H1 (cell line): Measurements from ENCODE around the gene MUC22.

Experiments
- MAFK ChIP-seq: IDR thresholded peaks from 2 replicates; pipeline ENCODE4 v1.6.1; 2012; ENCODE audit warnings: low read depth, mild to moderate bottlenecking, improper control_type of control experiment, low read length
- NRF1 ChIP-seq: IDR thresholded peaks from 2 replicates; pipeline ENCODE4 v1.6.1; 2011; ENCODE audit warnings: mild to moderate bottlenecking, low read depth, low read length, improper control_type of control experiment
- POLR2A ChIP-seq, 2 experiments: IDR thresholded peaks; 1 replicate in 1 of 2; 2 replicates in 1 of 2; pipeline ENCODE4 v1.6.1; 2011; ENCODE audit warnings: low read depth in 2 of 2, low read length in 2 of 2, mild to moderate bottlenecking in 2 of 2; ENCODE audit errors: control extremely low read depth in 1 of 2
- RXRA ChIP-seq: IDR thresholded peaks from 2 replicates; pipeline ENCODE4 v1.6.1; 2011; ENCODE audit warnings: low read depth, mild to moderate bottlenecking, low read length, moderate library complexity; ENCODE audit not compliant: insufficient read depth
- SRF ChIP-seq: IDR thresholded peaks from 2 replicates; pipeline ENCODE4 v1.6.1; 2011; ENCODE audit warnings: mild to moderate bottlenecking, low read depth, low read length, moderate library complexity
- TAF1 ChIP-seq: IDR thresholded peaks from 2 replicates; pipeline ENCODE4 v1.6.1; 2011; ENCODE audit warnings: mild to moderate bottlenecking, low read depth, low read length
- TF ChIP-seq, protein P1 (sequence below): IDR thresholded peaks from 2 replicates; pipeline ENCODE4 v1.6.1; 2012; ENCODE audit warnings: inconsistent platforms
- TF ChIP-seq, protein P2 (sequence below), 3 experiments: IDR thresholded peaks; 1 replicate in 2 of 3; 2 replicates in 1 of 3; pipeline versions ENCODE4 v1.5.1 to v1.6.1; 2011; ENCODE audit warnings: low read length in 3 of 3, mild to moderate bottlenecking in 3 of 3, inconsistent platforms in 2 of 3, low read depth in 1 of 3, moderate library complexity in 1 of 3; ENCODE audit not compliant: insufficient read depth in 1 of 3; ENCODE audit errors: control extremely low read depth in 1 of 3

GRCh38 chr6:30997301-30997700, 13.0 kb upstream of the MUC22 start:
- TF ChIP-seq, protein P1, sequence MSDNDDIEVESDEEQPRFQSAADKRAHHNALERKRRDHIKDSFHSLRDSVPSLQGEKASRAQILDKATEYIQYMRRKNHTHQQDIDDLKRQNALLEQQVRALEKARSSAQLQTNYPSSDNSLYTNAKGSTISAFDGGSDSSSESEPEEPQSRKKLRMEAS, result no peak
- TF ChIP-seq, protein P2, sequence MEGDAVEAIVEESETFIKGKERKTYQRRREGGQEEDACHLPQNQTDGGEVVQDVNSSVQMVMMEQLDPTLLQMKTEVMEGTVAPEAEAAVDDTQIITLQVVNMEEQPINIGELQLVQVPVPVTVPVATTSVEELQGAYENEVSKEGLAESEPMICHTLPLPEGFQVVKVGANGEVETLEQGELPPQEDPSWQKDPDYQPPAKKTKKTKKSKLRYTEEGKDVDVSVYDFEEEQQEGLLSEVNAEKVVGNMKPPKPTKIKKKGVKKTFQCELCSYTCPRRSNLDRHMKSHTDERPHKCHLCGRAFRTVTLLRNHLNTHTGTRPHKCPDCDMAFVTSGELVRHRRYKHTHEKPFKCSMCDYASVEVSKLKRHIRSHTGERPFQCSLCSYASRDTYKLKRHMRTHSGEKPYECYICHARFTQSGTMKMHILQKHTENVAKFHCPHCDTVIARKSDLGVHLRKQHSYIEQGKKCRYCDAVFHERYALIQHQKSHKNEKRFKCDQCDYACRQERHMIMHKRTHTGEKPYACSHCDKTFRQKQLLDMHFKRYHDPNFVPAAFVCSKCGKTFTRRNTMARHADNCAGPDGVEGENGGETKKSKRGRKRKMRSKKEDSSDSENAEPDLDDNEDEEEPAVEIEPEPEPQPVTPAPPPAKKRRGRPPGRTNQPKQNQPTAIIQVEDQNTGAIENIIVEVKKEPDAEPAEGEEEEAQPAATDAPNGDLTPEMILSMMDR (IDR thresholded peaks at IDR 0.05; ENCODE audit: control extremely low read depth in 1 of 3, insufficient read depth in 1 of 3, low read depth in 1 of 3, low read length in 3 of 3), result no peak
- no peak for TF ChIP-seq MAFK
- TF ChIP-seq TAF1, result no peak
- no peak for TF ChIP-seq RXRA
- no peak for TF ChIP-seq NRF1
- TF ChIP-seq SRF, result no peak
- no peak for TF ChIP-seq POLR2A (IDR thresholded peaks at IDR 0.05; ENCODE audit: control extremely low read depth in 1 of 2, low read depth in 2 of 2, low read length in 2 of 2)
